OCI-LY7 (cell line): Measurements from ENCODE around the gene UPB1. TPM values are rescaled to one million over a fixed set of nuclear protein-coding genes. Genes with fewer than 3 reads are reported as not detected.

Experiments used
- BruUV-seq: library from RNA; stranded (reverse); fragments of 400-500 nt; replicated peaks from 2 replicates; lab custom pipeline; 2021; lab: Mats Ljungman, UMichigan
- CTCF ChIA-PET: fragments of 300-600 bp; sonication (Branson Sonifier 250); formaldehyde crosslinking; loops from one replicate; lab custom pipeline; 2022; ENCODE audit warnings: antibody characterized with exemption; ENCODE audit not compliant: unreplicated experiment; lab: Charles Lee
- POLR2A ChIA-PET: fragments of 300-600 bp; sonication (Branson Sonifier 250); formaldehyde crosslinking; loops from one replicate; lab custom pipeline; 2022; ENCODE audit warnings: antibody characterized with exemption; lab: Charles Lee
- DNase-seq: peaks from one replicate; pipeline ENCODE4 v3.0.0-alpha.2; 2015; ENCODE audit warnings: low spot score
- H2AFZ ChIP-seq: fragments of 200-600 bp; sonication (generic), shearing (Covaris generic); 2 replicates; pipeline ENCODE4 v1.6.1; 2014; ENCODE audit warnings: mild to moderate bottlenecking, antibody characterized with exemption, low read length, moderate library complexity
- H3K27ac ChIP-seq: fragments of 200-600 bp; sonication (generic); 2 replicates; pipeline ENCODE4 v1.5.1; 2014; ENCODE audit warnings: mixed run types, low read depth, mild to moderate bottlenecking, moderate library complexity, low read length, inconsistent platforms; ENCODE audit not compliant: poor library complexity, severe bottlenecking
- H3K36me3 ChIP-seq: fragments of 200-600 bp; sonication (generic); 2 replicates; pipeline ENCODE4 v1.6.1; 2014; ENCODE audit warnings: mild to moderate bottlenecking, antibody characterized with exemption, low read length, moderate library complexity, mixed read lengths; ENCODE audit not compliant: insufficient read depth
- H3K4me1 ChIP-seq: fragments of 200-600 bp; sonication (generic); 2 replicates; pipeline ENCODE4 v1.5.1; 2014; ENCODE audit warnings: mild to moderate bottlenecking, low read length; ENCODE audit not compliant: insufficient read depth, poor library complexity, severe bottlenecking
- H3K4me2 ChIP-seq: fragments of 200-600 bp; sonication (generic); 2 replicates; pipeline ENCODE4 v1.6.1; 2014; ENCODE audit warnings: mild to moderate bottlenecking, low read length
- H3K4me3 ChIP-seq: fragments of 200-600 bp; sonication (generic); 2 replicates; pipeline ENCODE4 v1.5.1; 2014; ENCODE audit warnings: mild to moderate bottlenecking, low read depth, low read length; ENCODE audit not compliant: poor library complexity, severe bottlenecking
- H3K79me2 ChIP-seq: fragments of 200-600 bp; sonication (generic); 2 replicates; pipeline ENCODE4 v1.6.1; 2016; ENCODE audit warnings: low read depth, mild to moderate bottlenecking, low read length, moderate library complexity, mixed read lengths; ENCODE audit not compliant: insufficient read depth
- H3K9me2 ChIP-seq: fragments of 200-600 bp; sonication (generic); 2 replicates; pipeline ENCODE4 v1.6.1; 2016; ENCODE audit warnings: mild to moderate bottlenecking, low read length, mixed read lengths; ENCODE audit not compliant: insufficient read depth
- H3K9me3 ChIP-seq: fragments of 200-600 bp; sonication (generic); 2 replicates; pipeline ENCODE4 v1.6.1; 2014; ENCODE audit warnings: mild to moderate bottlenecking, mixed run types, low read length, mixed read lengths
- H4K20me1 ChIP-seq: fragments of 200-600 bp; sonication (generic); 2 replicates; pipeline ENCODE4 v1.6.1; 2014; ENCODE audit warnings: mild to moderate bottlenecking, antibody characterized with exemption, low read length, moderate library complexity, mixed read lengths; ENCODE audit not compliant: insufficient read depth
- EZH2phosphoT487 ChIP-seq: fragments of 200-600 bp; sonication (generic); IDR thresholded peaks from 2 replicates; pipeline ENCODE4 v1.6.1; 2018; ENCODE audit warnings: low read depth, borderline replicate concordance, mild to moderate bottlenecking, mixed run types, antibody characterized with exemption, low read length, moderate library complexity, mixed read lengths
- intact Hi-C: fragments of 100-400 bp; cut with micrococcal nuclease; formaldehyde crosslinking; loops from one replicate; pipeline ENCODE4 v1.10.0; 2022; ENCODE audit not compliant: unreplicated experiment
- total RNA-seq, 2 experiments: library from RNA; depleted of rRNA in 1 of 2; stranded (reverse); fragments of >200 nt in 1 of 2; shearing (Covaris generic) in 1 of 2; gene quantifications; 2 replicates each; pipeline ENCODE4 v1.2.3, GENCODE V29; 2014 to 2022
- TF ChIP-seq, protein P1 (sequence below): fragments of 200-600 bp; sonication (generic); conservative IDR thresholded peaks from 2 replicates; pipeline ENCODE4 v1.5.1; 2014; ENCODE audit warnings: mild to moderate bottlenecking, antibody characterized with exemption, low read length, moderate library complexity, mixed read lengths

Gene UPB1
- total RNA-seq, 2 experiments from 2014 or later, result 0.69 to 0.70 TPM

GRCh38 chr22:24506802-24507438 is 11.8 kb downstream of the UPB1 start:
- BruUV-seq, result no TSS peak
- Histone ChIP-seq H4K20me1 (no peaks in the 10 kb centered on the region), H3K27ac (peak overlapping the region; percentile 55), H3K79me2 (no peaks in the 10 kb centered on the region), H3K4me2 (peak overlapping the region; percentile 58), H3K9me2 (no peaks in the 10 kb centered on the region), H3K4me3 (peak overlapping the region; percentile 22), H3K9me3 (no peaks in the 10 kb centered on the region), H2AFZ (peak overlapping the region; percentile 95), H3K4me1 (peaks cover 58% of the 10 kb centered on the region), H3K36me3 (no peaks in the 10 kb centered on the region)
- TF ChIP-seq, protein P1, sequence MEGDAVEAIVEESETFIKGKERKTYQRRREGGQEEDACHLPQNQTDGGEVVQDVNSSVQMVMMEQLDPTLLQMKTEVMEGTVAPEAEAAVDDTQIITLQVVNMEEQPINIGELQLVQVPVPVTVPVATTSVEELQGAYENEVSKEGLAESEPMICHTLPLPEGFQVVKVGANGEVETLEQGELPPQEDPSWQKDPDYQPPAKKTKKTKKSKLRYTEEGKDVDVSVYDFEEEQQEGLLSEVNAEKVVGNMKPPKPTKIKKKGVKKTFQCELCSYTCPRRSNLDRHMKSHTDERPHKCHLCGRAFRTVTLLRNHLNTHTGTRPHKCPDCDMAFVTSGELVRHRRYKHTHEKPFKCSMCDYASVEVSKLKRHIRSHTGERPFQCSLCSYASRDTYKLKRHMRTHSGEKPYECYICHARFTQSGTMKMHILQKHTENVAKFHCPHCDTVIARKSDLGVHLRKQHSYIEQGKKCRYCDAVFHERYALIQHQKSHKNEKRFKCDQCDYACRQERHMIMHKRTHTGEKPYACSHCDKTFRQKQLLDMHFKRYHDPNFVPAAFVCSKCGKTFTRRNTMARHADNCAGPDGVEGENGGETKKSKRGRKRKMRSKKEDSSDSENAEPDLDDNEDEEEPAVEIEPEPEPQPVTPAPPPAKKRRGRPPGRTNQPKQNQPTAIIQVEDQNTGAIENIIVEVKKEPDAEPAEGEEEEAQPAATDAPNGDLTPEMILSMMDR, result no peak
- no peak for TF ChIP-seq EZH2phosphoT487
- DNase-seq, result peak; percentile 60
- POLR2A ChIA-PET, result interaction anchor here (0.6 to 1.5 kb wide), 5 partner anchors 16 to 495 kb away, joined by 3 to 8 read pairs (median 3); no protein-coding TSS in a partner anchor
- intact Hi-C loops, result no loop called here
- CTCF ChIA-PET, result interaction anchor here (1.5 kb wide), 1 partner anchor 81 kb away, joined by 5 read pairs; no protein-coding TSS in a partner anchor

DNA sequence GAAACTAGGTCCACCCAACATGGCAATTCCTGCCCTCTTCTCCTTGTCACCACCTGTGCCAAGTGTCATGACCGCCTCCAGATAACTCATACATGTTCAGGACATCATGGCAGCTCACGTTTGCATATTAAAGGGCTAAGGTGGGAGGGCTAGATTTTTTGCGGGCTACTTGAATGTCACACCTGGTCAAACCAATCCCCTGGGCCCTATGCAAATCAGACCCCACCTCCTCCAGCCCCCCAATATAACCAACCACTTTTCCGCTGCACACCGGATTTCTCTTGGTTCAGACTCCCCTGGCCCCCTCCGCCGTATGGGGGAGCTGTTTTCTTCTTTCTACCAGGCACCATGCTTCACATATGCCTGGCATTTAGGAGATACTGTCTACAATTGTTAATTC is 12.6 kb downstream of the UPB1 start:
- peak overlapping the region; percentile 55 for H3K27ac ChIP-seq
- peak overlapping the region; percentile 58 for H3K4me2 ChIP-seq
- peak overlapping the region; percentile 22 for H3K4me3 ChIP-seq
- CTCF ChIA-PET, result no interaction called here
- no peaks in the 10 kb centered on the region for H3K9me2 ChIP-seq
- POLR2A ChIA-PET, result interaction anchor here (0.6 to 1.5 kb wide), 7 partner anchors 15 to 496 kb away, joined by 3 to 8 read pairs (median 3); no protein-coding TSS in a partner anchor
- H4K20me1 ChIP-seq, result no peaks in the 10 kb centered on the region
- no peaks in the 10 kb centered on the region for H3K79me2 ChIP-seq
- H3K36me3 ChIP-seq, result no peaks in the 10 kb centered on the region
- no peak for TF ChIP-seq EZH2phosphoT487
- TF ChIP-seq, protein P1, result peak; percentile 48
- BruUV-seq, result no TSS peak
- intact Hi-C loops, result no loop called here
- peak; percentile 78 for DNase-seq
- H2AFZ ChIP-seq, result peak overlapping the region; percentile 95
- H3K4me1 ChIP-seq, result peaks cover 60% of the 10 kb centered on the region
- no peaks in the 10 kb centered on the region for H3K9me3 ChIP-seq
